Measurements from ENCODE around the gene NFIB. TPM values are rescaled to one million over a fixed set of nuclear protein-coding genes. Genes with fewer than 3 reads are reported as not detected.

NFIB gene
- total and polyA plus RNA-seq, 2 donors (not counting 1 experiment from before 2014, with no cell fraction given), result 29.3 to 36.3 TPM

GRCh38 chr9:14353222-14354056 is 39.5 kb upstream of the NFIB start:
- H3K9ac ChIP-seq (ENCODE audit: insufficient read depth, low read length), result no peak overlapping the region
- no peaks in the 10 kb centered on the region for H3K9me3 ChIP-seq (ENCODE audit: control insufficient read depth, insufficient read depth, low read depth, low read length)
- peaks cover 2% of the 10 kb centered on the region for H3K4me1 ChIP-seq (ENCODE audit: control insufficient read depth, extremely low read depth, insufficient read depth, low read length)
- H3K27me3 ChIP-seq (ENCODE audit: control insufficient read depth, insufficient read depth, low read length), result peaks cover 11% of the 10 kb centered on the region
- peak overlapping the region; percentile 56 for H3K4me2 ChIP-seq (ENCODE audit: extremely low read depth, insufficient read depth, low read length)
- H2AFZ ChIP-seq (ENCODE audit: low read length), result no peak overlapping the region
- no peaks in the 10 kb centered on the region for H4K20me1 ChIP-seq (ENCODE audit: control insufficient read depth, extremely low read depth, insufficient read depth, low read length)
- no peak for TF ChIP-seq EZH2 (IDR thresholded peaks at IDR 0.05; ENCODE audit: low read length, missing control alignments)
- TF ChIP-seq CTCF (conservative IDR thresholded peaks at IDR 0.05 in 1 of 2, IDR thresholded peaks at IDR 0.05 in 1 of 2; ENCODE audit: low read depth in 1 of 2, low read length in 2 of 2), result peak; percentile 85
- H3K4me3 ChIP-seq (replicated peaks in 1 of 4; ENCODE audit: control extremely low read depth in 1 of 4, insufficient read depth in 1 of 4, low read depth in 3 of 4, low read length in 4 of 4), result peak overlapping the region in 1 of 4 experiments; percentile 23
- H3K36me3 ChIP-seq (ENCODE audit: control insufficient read depth, insufficient read depth, low read length), result no peaks in the 10 kb centered on the region
- H3K27ac ChIP-seq (ENCODE audit: insufficient read depth, low read length), result no peak overlapping the region
- DNase-seq (ENCODE audit: low read depth in 2 of 2), result peak; percentile 76 to 82
- H3K79me2 ChIP-seq (ENCODE audit: control insufficient read depth, insufficient read depth, low read length), result no peaks in the 10 kb centered on the region

GRCh38 chr9:14352503-14352902 is 38.6 kb upstream of the NFIB start:
- Histone ChIP-seq H3K36me3 (ENCODE audit: control insufficient read depth, insufficient read depth, low read length) (no peaks in the 10 kb centered on the region), H3K4me2 (ENCODE audit: extremely low read depth, insufficient read depth, low read length) (peak overlapping the region; percentile 77), H3K9me3 (ENCODE audit: control insufficient read depth, insufficient read depth, low read depth, low read length) (no peaks in the 10 kb centered on the region), H3K27me3 (ENCODE audit: control insufficient read depth, insufficient read depth, low read length) (peaks cover 17% of the 10 kb centered on the region), H2AFZ (ENCODE audit: low read length) (no peak overlapping the region), H3K4me3 (replicated peaks in 1 of 4; ENCODE audit: control extremely low read depth in 1 of 4, insufficient read depth in 1 of 4, low read depth in 3 of 4, low read length in 4 of 4) (peak overlapping the region in 1 of 4 experiments; percentile 2), H3K27ac (ENCODE audit: insufficient read depth, low read length) (no peak overlapping the region), H3K79me2 (ENCODE audit: control insufficient read depth, insufficient read depth, low read length) (no peaks in the 10 kb centered on the region), H3K4me1 (ENCODE audit: control insufficient read depth, extremely low read depth, insufficient read depth, low read length) (no peaks in the 10 kb centered on the region), H3K9ac (ENCODE audit: insufficient read depth, low read length) (no peak overlapping the region), H4K20me1 (ENCODE audit: control insufficient read depth, extremely low read depth, insufficient read depth, low read length) (no peaks in the 10 kb centered on the region)
- TF ChIP-seq EZH2 (IDR thresholded peaks at IDR 0.05; ENCODE audit: low read length, missing control alignments) (no peak), CTCF (conservative IDR thresholded peaks at IDR 0.05 in 1 of 2, IDR thresholded peaks at IDR 0.05 in 1 of 2; ENCODE audit: low read depth in 1 of 2, low read length in 2 of 2) (no peak)
- DNase-seq (ENCODE audit: low read depth in 2 of 2), result no peak

GRCh38 chr9:14351221-14351836 is 37.4 kb upstream of the NFIB start:
- no peaks in the 10 kb centered on the region for H3K79me2 ChIP-seq (ENCODE audit: control insufficient read depth, insufficient read depth, low read length)
- TF ChIP-seq EZH2 (IDR thresholded peaks at IDR 0.05; ENCODE audit: low read length, missing control alignments) (no peak), CTCF (conservative IDR thresholded peaks at IDR 0.05 in 1 of 2, IDR thresholded peaks at IDR 0.05 in 1 of 2; ENCODE audit: low read depth in 1 of 2, low read length in 2 of 2) (no peak)
- peaks cover 28% of the 10 kb centered on the region for H3K27me3 ChIP-seq (ENCODE audit: control insufficient read depth, insufficient read depth, low read length)
- no peak overlapping the region for H3K27ac ChIP-seq (ENCODE audit: insufficient read depth, low read length)
- DNase-seq (ENCODE audit: low read depth in 2 of 2), result no peak
- no peaks in the 10 kb centered on the region for H4K20me1 ChIP-seq (ENCODE audit: control insufficient read depth, extremely low read depth, insufficient read depth, low read length)
- H3K36me3 ChIP-seq (ENCODE audit: control insufficient read depth, insufficient read depth, low read length), result no peaks in the 10 kb centered on the region
- no peak overlapping the region for H3K4me3 ChIP-seq (replicated peaks in 1 of 4; ENCODE audit: control extremely low read depth in 1 of 4, insufficient read depth in 1 of 4, low read depth in 3 of 4, low read length in 4 of 4)
- H3K4me1 ChIP-seq (ENCODE audit: control insufficient read depth, extremely low read depth, insufficient read depth, low read length), result no peaks in the 10 kb centered on the region
- H3K9me3 ChIP-seq (ENCODE audit: control insufficient read depth, insufficient read depth, low read depth, low read length), result no peaks in the 10 kb centered on the region
- no peak overlapping the region for H3K9ac ChIP-seq (ENCODE audit: insufficient read depth, low read length)
- peak overlapping the region; percentile 77 for H3K4me2 ChIP-seq (ENCODE audit: extremely low read depth, insufficient read depth, low read length)
- no peak overlapping the region for H2AFZ ChIP-seq (ENCODE audit: low read length)
